GM19468 (cell line): ENCODE data around the gene C2orf68.
"Not testable (repeated sequence)": the region's sequence is repeated elsewhere in the genome, so short reads cannot be mapped to it uniquely, and the experiment has no call there.

Experiments used
- ATAC-seq: cut with Tn5 transposase; IDR thresholded peaks from one replicate; pipeline ENCODE4 v1.9.1; 2021; ENCODE audit warnings: mild to moderate bottlenecking, moderate library complexity, moderate number of reproducible peaks; ENCODE audit not compliant: unreplicated experiment; ENCODE audit errors: extremely low read depth

Gene C2orf68

GRCh38 chr2:85584857-85585780 lies 26.7 kb downstream of the C2orf68 start:
- ATAC-seq, result peak; percentile 8

- no peak for ATAC-seq
Observed at GRCh38 chr2:85584354-85584856, 27.5 kb downstream of the C2orf68 start, which contains the start of gene VAMP5. Gene VAMP5, plus strand, starts transcription at chr2:85584431. Its CDS starts 60 bp downstream, at chr2:85584491.

GRCh38 chr2:85583667-85584353 lies 28.1 kb downstream of the C2orf68 start:
- peak; percentile 25 for ATAC-seq

- no peak for ATAC-seq
Observed at GRCh38 chr2:85582492-85582891, 29.4 kb downstream of the C2orf68 start.

- ATAC-seq, result no peak
Observed at GRCh38 chr2:85580206-85580605, 31.7 kb downstream of the C2orf68 start.

- ATAC-seq, result no peak
Observed at GRCh38 chr2:85579266-85579935, 32.5 kb downstream of the C2orf68 start.

GRCh38 chr2:85578243-85579180 lies 33.4 kb downstream of the C2orf68 start:
- peak; percentile 33 for ATAC-seq

- peak; percentile 17 for ATAC-seq
Observed at GRCh38 chr2:85577386-85578242, 34.3 kb downstream of the C2orf68 start, which contains the start of gene VAMP8. Gene VAMP8, plus strand, starts transcription at chr2:85577586. Its CDS starts 61 bp downstream, at chr2:85577647.

- ATAC-seq, result no peak
Observed at GRCh38 chr2:85577063-85577385, 34.8 kb downstream of the C2orf68 start.

- no peak for ATAC-seq
Observed at GRCh38 chr2:85575739-85576138, 36.1 kb downstream of the C2orf68 start.

GRCh38 chr2:85566265-85566664 lies 45.6 kb downstream of the C2orf68 start:
- no peak for ATAC-seq

- no peak for ATAC-seq
Observed at GRCh38 chr2:85564144-85564563, 47.7 kb downstream of the C2orf68 start.

GRCh38 chr2:85561280-85562212 lies 50.3 kb downstream of the C2orf68 start, which contains the start of gene GGCX:
Gene GGCX, minus strand, starts transcription at chr2:85561493. Its CDS starts 65 bp downstream, at chr2:85561428.
- peak; percentile 56 for ATAC-seq

- no peak for ATAC-seq
Observed at GRCh38 chr2:85560812-85561279, 51.0 kb downstream of the C2orf68 start.

GRCh38 chr2:85560403-85560726 lies 51.5 kb downstream of the C2orf68 start:
- ATAC-seq, result not testable (repeated sequence)

GRCh38 chr2:85558160-85558559 lies 53.7 kb downstream of the C2orf68 start:
- ATAC-seq, result no peak

GRCh38 chr2:85557130-85557529 lies 54.7 kb downstream of the C2orf68 start:
- no peak for ATAC-seq
